ENCODE results near the gene NELFB. TPM values are rescaled to one million over a fixed set of nuclear protein-coding genes. Genes with fewer than 3 reads are reported as not detected.

The NELFB gene
- total and polyA plus RNA-seq, 9 of the 15 experiments (the other 6 are each of a cell fraction or from before 2014, with no cell fraction given), result 0.24 to 84.0 (median 29.7) TPM

- TF ChIP-seq ZNF398 (CRISPR knock-in tag; IDR thresholded peaks at IDR 0.05), result no peak
- TF ChIP-seq RBFOX2 (IDR thresholded peaks at IDR 0.05; ENCODE audit: low read depth, low read length), result peak; percentile 79
- TF ChIP-seq ZNF77 (CRISPR knock-in tag; IDR thresholded peaks at IDR 0.05), result 0 out of 2 replicates have a peak, but pooled peaks have one; percentile 4
- no peak for TF ChIP-seq ZBTB49 (CRISPR knock-in tag; IDR thresholded peaks at IDR 0.05; ENCODE audit: borderline replicate concordance)
- TF ChIP-seq NEUROD1 (IDR thresholded peaks at IDR 0.05; ENCODE audit: borderline replicate concordance, low read depth, low read length, partially characterized antibody), result no peak
- peak; percentile 88 for TF ChIP-seq POLR2G (IDR thresholded peaks at IDR 0.05; ENCODE audit: low read depth, low read length)
- no peak for TF ChIP-seq DIDO1 (tag; IDR thresholded peaks at IDR 0.05; ENCODE audit: low read depth)
- TF ChIP-seq STAT5B (CRISPR knock-in tag; IDR thresholded peaks at IDR 0.05), result no peak
- no peak for TF ChIP-seq CXXC5 (CRISPR knock-in tag; IDR thresholded peaks at IDR 0.05)
- no peak for TF ChIP-seq ZNF384 (IDR thresholded peaks at IDR 0.05; ENCODE audit: low read depth, low read length)
- no peak for TF ChIP-seq USF1 (CRISPR knock-in tag; IDR thresholded peaks at IDR 0.05)
- TF ChIP-seq E2F1 (CRISPR knock-in tag; IDR thresholded peaks at IDR 0.05), result peak; percentile 32; the same call in 1 of the 2 replicates
- peak; percentile 28; the same call in 1 of the 2 replicates for TF ChIP-seq SPI1 (IDR thresholded peaks at IDR 0.05; ENCODE audit: borderline replicate concordance, low read depth, low read length)
- no peak for TF ChIP-seq MECOM (CRISPR knock-in tag; IDR thresholded peaks at IDR 0.05)
- no peak for TF ChIP-seq ZNF445 (CRISPR knock-in tag; IDR thresholded peaks at IDR 0.05; ENCODE audit: low read depth)
- no peak for TF ChIP-seq POLR2B (IDR thresholded peaks at IDR 0.05; ENCODE audit: low read depth, partially characterized antibody)
- TF ChIP-seq ESRRA (IDR thresholded peaks at IDR 0.05; ENCODE audit: borderline replicate concordance, low read depth), result no peak
- TF ChIP-seq HMGN3 (IDR thresholded peaks at IDR 0.05; ENCODE audit: borderline replicate concordance, extremely low read depth, insufficient read length, low read depth, low read length), result peak; percentile 4
- no peak for TF ChIP-seq ZZZ3 (IDR thresholded peaks at IDR 0.05)
- TF ChIP-seq NBN (IDR thresholded peaks at IDR 0.05; ENCODE audit: low read depth), result no peak
- 0 out of 2 replicates have a peak, but pooled peaks have one; percentile 23 for TF ChIP-seq PTBP1 (IDR thresholded peaks at IDR 0.05; ENCODE audit: low read depth, low read length)
Observed at GRCh38 chr9:137244486-137245449, 10.4 kb upstream of the NELFB start (continued).
